Liver (tissue), 9 donors: ENCODE measurements around the gene HEPACAM. TPM values are rescaled to one million over a fixed set of nuclear protein-coding genes. Genes with fewer than 3 reads are reported as not detected.

ENCODE experiments used
- DNase-seq: peaks from one replicate; pipeline ENCODE4 v3.0.0-alpha.2; 2017; ENCODE audit warnings: low spot score
- H3K27ac ChIP-seq, 2 donors: one replicate each; pipeline ENCODE4 v1.7.0; 2013; ENCODE audit warnings: inconsistent platforms in 2 of 2, low read length in 2 of 2, control low read depth in 1 of 2, low read depth in 1 of 2, mild to moderate bottlenecking in 1 of 2
- H3K27me3 ChIP-seq, 4 donors: one replicate each; pipeline versions ENCODE4 v1.6.1 to v1.7.0; 2013; ENCODE audit warnings: low read length in 3 of 4, inconsistent platforms in 1 of 4, mild to moderate bottlenecking in 1 of 4, moderate library complexity in 1 of 4; ENCODE audit not compliant: control insufficient read depth in 4 of 4, insufficient read depth in 4 of 4
- H3K36me3 ChIP-seq, 4 donors: one replicate each; pipeline versions ENCODE4 v1.6.1 to v1.7.0; 2013; ENCODE audit warnings: low read length in 3 of 4, mild to moderate bottlenecking in 3 of 4, low read depth in 1 of 4, moderate library complexity in 1 of 4; ENCODE audit not compliant: control insufficient read depth in 4 of 4, insufficient read depth in 3 of 4
- H3K4me1 ChIP-seq, 4 donors: one replicate each; pipeline versions ENCODE4 v1.6.1 to v1.7.0; 2013; ENCODE audit warnings: low read length in 3 of 4, mild to moderate bottlenecking in 3 of 4, moderate library complexity in 1 of 4; ENCODE audit not compliant: control insufficient read depth in 4 of 4, insufficient read depth in 4 of 4
- H3K4me3 ChIP-seq, 3 donors: one replicate each; pipeline versions ENCODE4 v1.6.1 to v1.7.0; 2013; ENCODE audit warnings: low read length in 3 of 3, control low read depth in 1 of 3, low read depth in 1 of 3, mild to moderate bottlenecking in 1 of 3
- H3K9ac ChIP-seq, 2 donors: one replicate each; pipeline ENCODE4 v1.7.0; 2013; ENCODE audit warnings: low read length in 2 of 2, mild to moderate bottlenecking in 2 of 2, moderate library complexity in 2 of 2, control low read depth in 1 of 2, low read depth in 1 of 2
- H3K9me3 ChIP-seq, 4 donors: one replicate each; pipeline versions ENCODE4 v1.6.1 to v1.7.0; 2013; ENCODE audit warnings: low read length in 3 of 4; ENCODE audit not compliant: control insufficient read depth in 4 of 4
- ATF3 ChIP-seq: IDR thresholded peaks from 2 replicates; pipeline ENCODE4 v1.6.1; 2016; ENCODE audit warnings: antibody characterized with exemption
- EGR1 ChIP-seq, 2 donors: IDR thresholded peaks; 2 replicates each; pipeline ENCODE4 v1.6.1; 2016 to 2018; ENCODE audit warnings: antibody characterized with exemption in 2 of 2, low read depth in 2 of 2
- FOXA1 ChIP-seq: IDR thresholded peaks from 2 replicates; pipeline ENCODE4 v1.6.1; 2016; ENCODE audit warnings: antibody characterized with exemption
- FOXA2 ChIP-seq: IDR thresholded peaks from 2 replicates; pipeline ENCODE4 v1.6.1; 2016; ENCODE audit warnings: antibody characterized with exemption
- GABPA ChIP-seq, 2 donors: IDR thresholded peaks in 1 of 2; conservative IDR thresholded peaks in 1 of 2; 2 replicates each; pipeline ENCODE4 v1.6.1; 2016; ENCODE audit warnings: antibody characterized with exemption in 2 of 2, mild to moderate bottlenecking in 1 of 2, moderate library complexity in 1 of 2
- HNF4A ChIP-seq, 2 donors: conservative IDR thresholded peaks; 2 replicates each; pipeline ENCODE4 v1.6.1; 2016; ENCODE audit warnings: antibody characterized with exemption in 2 of 2, mild to moderate bottlenecking in 2 of 2
- HNF4G ChIP-seq: IDR thresholded peaks from 2 replicates; pipeline ENCODE4 v1.6.1; 2016; ENCODE audit warnings: antibody characterized with exemption
- NR2F2 ChIP-seq: IDR thresholded peaks from 2 replicates; pipeline ENCODE4 v1.6.1; 2016; ENCODE audit warnings: antibody characterized with exemption
- RAD21 ChIP-seq, 2 donors: IDR thresholded peaks; 2 replicates each; pipeline ENCODE4 v1.6.1; 2016; ENCODE audit warnings: antibody characterized with exemption in 2 of 2, mild to moderate bottlenecking in 2 of 2
- SP1 ChIP-seq: IDR thresholded peaks from 2 replicates; pipeline ENCODE4 v1.6.1; 2018; ENCODE audit warnings: antibody characterized with exemption, mild to moderate bottlenecking
- TAF1 ChIP-seq: conservative IDR thresholded peaks from 2 replicates; pipeline ENCODE4 v1.6.1; 2016; ENCODE audit warnings: antibody characterized with exemption, mild to moderate bottlenecking
- YY1 ChIP-seq: IDR thresholded peaks from 2 replicates; pipeline ENCODE4 v1.6.1; 2016; ENCODE audit warnings: antibody characterized with exemption, mild to moderate bottlenecking
- ZBTB33 ChIP-seq: IDR thresholded peaks from 2 replicates; pipeline ENCODE4 v1.6.1; 2016; ENCODE audit warnings: antibody characterized with exemption
- WGBS: extraction: QIAGEN DNeasy Blood & Tissue Kit; methylation state at CpG from one replicate; pipeline ENCODE4 v1.1.7; 2013; 5-methylcytosine and 5-hydroxymethylcytosine counted together
- polyA plus RNA-seq, 2 donors: library from polyadenylated mRNA; stranded (reverse) in 1 of 2; unstranded in 1 of 2; fragments of 200-250 nt in 1 of 2; fragments of >200 nt in 1 of 2; fragmentation: Nextera tagmentation in 1 of 2; extraction: Ambion mirVana in 1 of 2; gene quantifications; one replicate each; pipeline versions ENCODE4 v1.2.1 to v1.2.3, GENCODE V29; 2013 to 2015
- total RNA-seq, 2 donors: library from RNA; depleted of rRNA; stranded (reverse); fragments of >200 nt; gene quantifications; one replicate each; pipeline ENCODE4 v1.2.3, GENCODE V29; 2014
- TF ChIP-seq, protein P1 (sequence below): IDR thresholded peaks from 2 replicates; pipeline ENCODE4 v1.6.1; 2016; ENCODE audit warnings: antibody characterized with exemption, mild to moderate bottlenecking
- TF ChIP-seq, protein P2 (sequence below): IDR thresholded peaks from 2 replicates; pipeline ENCODE4 v1.6.1; 2016; ENCODE audit warnings: antibody characterized with exemption
- TF ChIP-seq, protein P3 (sequence below): fragments of 150-350 bp; IDR thresholded peaks from 2 replicates; pipeline ENCODE4 v1.5.1; 2017; ENCODE audit warnings: improper control_type of control experiment, low read depth, low read length; ENCODE audit not compliant: missing input control
- donor health status: healthy.
- donor health status: healthy.
- donor health status: healthy.
- donor health status: healthy.
- donor health status: healthy.

The HEPACAM gene
- total and polyA plus RNA-seq, 4 donors: 0.79 to 7.1 (median 3.3) TPM; not detected in 1

DNA sequence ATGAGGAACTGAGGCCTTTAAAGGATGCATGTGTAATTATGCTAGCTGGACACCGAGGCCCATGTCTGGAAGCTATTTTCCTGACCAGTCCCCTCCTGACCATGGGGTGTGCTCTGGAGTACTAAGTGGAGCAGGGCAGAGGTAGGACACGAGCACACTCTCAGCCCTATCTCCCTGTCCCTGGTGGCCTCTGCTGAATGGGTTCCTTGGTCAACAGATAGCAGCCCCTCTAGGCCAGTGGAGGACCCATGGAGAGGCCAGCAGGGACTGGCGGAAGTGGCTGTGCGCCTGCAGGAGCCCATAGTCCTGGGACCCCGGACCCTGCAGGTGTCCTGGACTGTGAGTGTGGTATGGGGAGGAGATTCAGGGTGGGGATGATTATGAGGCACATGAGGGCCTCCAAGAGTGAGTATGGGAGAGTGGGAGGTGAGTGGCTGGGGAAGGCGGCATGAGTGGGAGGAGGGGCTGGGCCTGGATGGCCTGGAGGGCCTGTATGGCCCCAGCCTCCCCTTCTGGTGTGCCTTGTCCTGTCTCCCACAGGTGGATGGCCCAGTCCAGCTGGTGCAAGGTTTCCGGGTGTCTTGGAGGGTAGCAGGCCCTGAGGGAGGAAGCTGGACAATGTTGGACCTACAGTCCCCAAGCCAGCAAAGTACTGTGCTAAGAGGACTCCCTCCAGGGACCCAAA, 61.1 kb downstream of the HEPACAM start:
- Histone ChIP-seq H3K9me3 (peaks cover 0 to 2% (median 0%) of the 10 kb centered on the region in 4 donors), H3K27me3 (peaks cover 0 to 10% (median 3%) of the 10 kb centered on the region in 4 donors), H3K4me3 (no peak overlapping the region), H3K36me3 (no peaks in the 10 kb centered on the region), H3K4me1 (peaks cover 0 to 12% (median 4%) of the 10 kb centered on the region in 4 donors), H3K27ac (no peak overlapping the region), H3K9ac (no peak overlapping the region)
- no peak for TF ChIP-seq ATF3
- no peak for TF ChIP-seq TAF1
- TF ChIP-seq RAD21 (IDR thresholded peaks at IDR 0.05): no peak
- TF ChIP-seq HNF4G: no peak
- no peak for TF ChIP-seq YY1
- TF ChIP-seq, protein P1, sequence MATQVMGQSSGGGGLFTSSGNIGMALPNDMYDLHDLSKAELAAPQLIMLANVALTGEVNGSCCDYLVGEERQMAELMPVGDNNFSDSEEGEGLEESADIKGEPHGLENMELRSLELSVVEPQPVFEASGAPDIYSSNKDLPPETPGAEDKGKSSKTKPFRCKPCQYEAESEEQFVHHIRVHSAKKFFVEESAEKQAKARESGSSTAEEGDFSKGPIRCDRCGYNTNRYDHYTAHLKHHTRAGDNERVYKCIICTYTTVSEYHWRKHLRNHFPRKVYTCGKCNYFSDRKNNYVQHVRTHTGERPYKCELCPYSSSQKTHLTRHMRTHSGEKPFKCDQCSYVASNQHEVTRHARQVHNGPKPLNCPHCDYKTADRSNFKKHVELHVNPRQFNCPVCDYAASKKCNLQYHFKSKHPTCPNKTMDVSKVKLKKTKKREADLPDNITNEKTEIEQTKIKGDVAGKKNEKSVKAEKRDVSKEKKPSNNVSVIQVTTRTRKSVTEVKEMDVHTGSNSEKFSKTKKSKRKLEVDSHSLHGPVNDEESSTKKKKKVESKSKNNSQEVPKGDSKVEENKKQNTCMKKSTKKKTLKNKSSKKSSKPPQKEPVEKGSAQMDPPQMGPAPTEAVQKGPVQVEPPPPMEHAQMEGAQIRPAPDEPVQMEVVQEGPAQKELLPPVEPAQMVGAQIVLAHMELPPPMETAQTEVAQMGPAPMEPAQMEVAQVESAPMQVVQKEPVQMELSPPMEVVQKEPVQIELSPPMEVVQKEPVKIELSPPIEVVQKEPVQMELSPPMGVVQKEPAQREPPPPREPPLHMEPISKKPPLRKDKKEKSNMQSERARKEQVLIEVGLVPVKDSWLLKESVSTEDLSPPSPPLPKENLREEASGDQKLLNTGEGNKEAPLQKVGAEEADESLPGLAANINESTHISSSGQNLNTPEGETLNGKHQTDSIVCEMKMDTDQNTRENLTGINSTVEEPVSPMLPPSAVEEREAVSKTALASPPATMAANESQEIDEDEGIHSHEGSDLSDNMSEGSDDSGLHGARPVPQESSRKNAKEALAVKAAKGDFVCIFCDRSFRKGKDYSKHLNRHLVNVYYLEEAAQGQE: no peak
- no peak for TF ChIP-seq EGR1 (IDR thresholded peaks at IDR 0.05; ENCODE audit: low read depth in 2 of 2)
- no peak for TF ChIP-seq FOXA1
- no peak for TF ChIP-seq GABPA (IDR thresholded peaks at IDR 0.05 in 1 of 2, conservative IDR thresholded peaks at IDR 0.05 in 1 of 2)
- no peak for TF ChIP-seq ZBTB33
- TF ChIP-seq, protein P2, sequence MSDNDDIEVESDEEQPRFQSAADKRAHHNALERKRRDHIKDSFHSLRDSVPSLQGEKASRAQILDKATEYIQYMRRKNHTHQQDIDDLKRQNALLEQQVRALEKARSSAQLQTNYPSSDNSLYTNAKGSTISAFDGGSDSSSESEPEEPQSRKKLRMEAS: no peak
- TF ChIP-seq SP1: no peak
- TF ChIP-seq HNF4A (conservative IDR thresholded peaks at IDR 0.05): no peak
- TF ChIP-seq NR2F2: no peak
- TF ChIP-seq FOXA2: no peak
- TF ChIP-seq, protein P3, sequence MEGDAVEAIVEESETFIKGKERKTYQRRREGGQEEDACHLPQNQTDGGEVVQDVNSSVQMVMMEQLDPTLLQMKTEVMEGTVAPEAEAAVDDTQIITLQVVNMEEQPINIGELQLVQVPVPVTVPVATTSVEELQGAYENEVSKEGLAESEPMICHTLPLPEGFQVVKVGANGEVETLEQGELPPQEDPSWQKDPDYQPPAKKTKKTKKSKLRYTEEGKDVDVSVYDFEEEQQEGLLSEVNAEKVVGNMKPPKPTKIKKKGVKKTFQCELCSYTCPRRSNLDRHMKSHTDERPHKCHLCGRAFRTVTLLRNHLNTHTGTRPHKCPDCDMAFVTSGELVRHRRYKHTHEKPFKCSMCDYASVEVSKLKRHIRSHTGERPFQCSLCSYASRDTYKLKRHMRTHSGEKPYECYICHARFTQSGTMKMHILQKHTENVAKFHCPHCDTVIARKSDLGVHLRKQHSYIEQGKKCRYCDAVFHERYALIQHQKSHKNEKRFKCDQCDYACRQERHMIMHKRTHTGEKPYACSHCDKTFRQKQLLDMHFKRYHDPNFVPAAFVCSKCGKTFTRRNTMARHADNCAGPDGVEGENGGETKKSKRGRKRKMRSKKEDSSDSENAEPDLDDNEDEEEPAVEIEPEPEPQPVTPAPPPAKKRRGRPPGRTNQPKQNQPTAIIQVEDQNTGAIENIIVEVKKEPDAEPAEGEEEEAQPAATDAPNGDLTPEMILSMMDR: no peak
- DNase-seq: no peak
- WGBS: 97% methylated on average over 7 of the region's 7 CpGs
